Brain microvascular endothelial cell (primary cell): ENCODE data around the gene NCAM2.

Source experiments
- DNase-seq: peaks from one replicate; pipeline ENCODE4 v3.0.0-alpha.2; 2020
- H3K27ac ChIP-seq: fragments of 250-450 bp; sonication (Bioruptor Pico); 2 replicates; pipeline ENCODE4 v1.5.1; 2020; ENCODE audit warnings: mild to moderate bottlenecking, moderate library complexity
- H3K27me3 ChIP-seq: fragments of 250-450 bp; sonication (Bioruptor Pico); replicated peaks from 2 replicates; pipeline ENCODE4 v1.5.1; 2020; ENCODE audit warnings: mild to moderate bottlenecking
- H3K36me3 ChIP-seq: fragments of 250-450 bp; sonication (Bioruptor Pico); replicated peaks from 2 replicates; pipeline ENCODE4 v1.5.1; 2020; ENCODE audit warnings: mild to moderate bottlenecking
- H3K4me3 ChIP-seq: 2 replicates; pipeline ENCODE4 v1.5.1; 2011; ENCODE audit warnings: low read depth, mild to moderate bottlenecking, control low read depth, low read length, moderate library complexity
- CTCF ChIP-seq: IDR thresholded peaks from 2 replicates; pipeline ENCODE4 v1.5.1; 2011; ENCODE audit warnings: low read depth, mild to moderate bottlenecking, moderate library complexity, low read length, control low read depth, inconsistent platforms; ENCODE audit errors: missing control alignments
- in situ Hi-C: cut with HindIII; loops from 2 replicates; pipeline ENCODE4 v1.10.0; 2017; ENCODE audit warnings: low sequenced_read_pairs, low pct_ligation_motif_present

The NCAM2 gene

GRCh38 chr21:21151231-21151630 is 153.0 kb downstream of the NCAM2 start:
- Histone ChIP-seq H3K36me3 (no peaks in the 10 kb centered on the region), H3K4me3 (no peak overlapping the region), H3K27me3 (no peaks in the 10 kb centered on the region), H3K27ac (no peak overlapping the region)
- in situ Hi-C loops: no loop called here
- no peak for DNase-seq
- TF ChIP-seq CTCF: no peak

GRCh38 chr21:21156397-21156796 is 158.2 kb downstream of the NCAM2 start:
- H3K27ac ChIP-seq: no peak overlapping the region
- H3K4me3 ChIP-seq: no peak overlapping the region
- TF ChIP-seq CTCF: no peak
- in situ Hi-C loops: no loop called here
- no peaks in the 10 kb centered on the region for H3K36me3 ChIP-seq
- no peaks in the 10 kb centered on the region for H3K27me3 ChIP-seq
- DNase-seq: no peak

- in situ Hi-C loops: no loop called here
- no peak for DNase-seq
- TF ChIP-seq CTCF: no peak
- Histone ChIP-seq H3K27me3 (no peaks in the 10 kb centered on the region), H3K36me3 (no peaks in the 10 kb centered on the region), H3K4me3 (no peak overlapping the region), H3K27ac (no peak overlapping the region)
These were observed 158.7 kb downstream of the NCAM2 start for GRCh38 chr21:21156957-21157356.

GRCh38 chr21:21158376-21158918 is 160.2 kb downstream of the NCAM2 start:
- H3K27ac ChIP-seq: no peak overlapping the region
- H3K4me3 ChIP-seq: no peak overlapping the region
- H3K27me3 ChIP-seq: no peaks in the 10 kb centered on the region
- in situ Hi-C loops: no loop called here
- no peak for TF ChIP-seq CTCF
- H3K36me3 ChIP-seq: no peaks in the 10 kb centered on the region
- DNase-seq: no peak

GRCh38 chr21:21159253-21159899 is 161.2 kb downstream of the NCAM2 start:
- no peak for TF ChIP-seq CTCF
- Histone ChIP-seq H3K4me3 (no peak overlapping the region), H3K27ac (no peak overlapping the region), H3K36me3 (no peaks in the 10 kb centered on the region), H3K27me3 (no peaks in the 10 kb centered on the region)
- in situ Hi-C loops: no loop called here
- no peak for DNase-seq

- in situ Hi-C loops: no loop called here
- H3K4me3 ChIP-seq: no peak overlapping the region
- no peak for DNase-seq
- no peak overlapping the region for H3K27ac ChIP-seq
- TF ChIP-seq CTCF: no peak
- no peaks in the 10 kb centered on the region for H3K27me3 ChIP-seq
- H3K36me3 ChIP-seq: no peaks in the 10 kb centered on the region
These were observed 164.6 kb downstream of the NCAM2 start for GRCh38 chr21:21162786-21163185.
